ENCODE data around the gene XIRP2. TPM values are rescaled to one million over a fixed set of nuclear protein-coding genes. Genes with fewer than 3 reads are reported as not detected.

Gene XIRP2
- total and polyA plus RNA-seq, 10 of the 15 experiments (the other 5 are each of a cell fraction or from before 2014, with no cell fraction given) = 0.03 TPM; not detected in 9

DNA sequence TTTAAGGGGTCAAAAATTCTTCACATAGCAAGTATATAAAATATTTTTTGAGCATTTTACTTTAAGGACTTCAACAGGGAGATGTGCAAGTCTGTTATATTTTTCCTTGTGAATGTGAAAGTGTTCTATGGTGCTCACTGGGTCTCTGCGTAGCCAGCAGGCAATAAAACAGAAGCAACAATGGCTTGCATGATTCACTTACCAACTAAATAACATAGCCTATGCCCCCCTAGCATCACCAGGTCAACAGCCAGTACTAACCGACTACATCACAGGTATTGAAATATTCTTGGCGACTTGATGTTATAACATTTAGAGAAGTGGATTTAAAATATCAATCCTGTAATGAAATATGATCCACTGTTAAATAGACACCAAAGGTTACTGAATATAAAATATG is 398.9 kb downstream of the XIRP2 start (continued):
- TF ChIP-seq, protein P1, sequence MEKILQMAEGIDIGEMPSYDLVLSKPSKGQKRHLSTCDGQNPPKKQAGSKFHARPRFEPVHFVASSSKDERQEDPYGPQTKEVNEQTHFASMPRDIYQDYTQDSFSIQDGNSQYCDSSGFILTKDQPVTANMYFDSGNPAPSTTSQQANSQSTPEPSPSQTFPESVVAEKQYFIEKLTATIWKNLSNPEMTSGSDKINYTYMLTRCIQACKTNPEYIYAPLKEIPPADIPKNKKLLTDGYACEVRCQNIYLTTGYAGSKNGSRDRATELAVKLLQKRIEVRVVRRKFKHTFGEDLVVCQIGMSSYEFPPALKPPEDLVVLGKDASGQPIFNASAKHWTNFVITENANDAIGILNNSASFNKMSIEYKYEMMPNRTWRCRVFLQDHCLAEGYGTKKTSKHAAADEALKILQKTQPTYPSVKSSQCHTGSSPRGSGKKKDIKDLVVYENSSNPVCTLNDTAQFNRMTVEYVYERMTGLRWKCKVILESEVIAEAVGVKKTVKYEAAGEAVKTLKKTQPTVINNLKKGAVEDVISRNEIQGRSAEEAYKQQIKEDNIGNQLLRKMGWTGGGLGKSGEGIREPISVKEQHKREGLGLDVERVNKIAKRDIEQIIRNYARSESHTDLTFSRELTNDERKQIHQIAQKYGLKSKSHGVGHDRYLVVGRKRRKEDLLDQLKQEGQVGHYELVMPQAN (conservative IDR thresholded peaks at IDR 0.05) = no peak
- TF ChIP-seq, protein P2, sequence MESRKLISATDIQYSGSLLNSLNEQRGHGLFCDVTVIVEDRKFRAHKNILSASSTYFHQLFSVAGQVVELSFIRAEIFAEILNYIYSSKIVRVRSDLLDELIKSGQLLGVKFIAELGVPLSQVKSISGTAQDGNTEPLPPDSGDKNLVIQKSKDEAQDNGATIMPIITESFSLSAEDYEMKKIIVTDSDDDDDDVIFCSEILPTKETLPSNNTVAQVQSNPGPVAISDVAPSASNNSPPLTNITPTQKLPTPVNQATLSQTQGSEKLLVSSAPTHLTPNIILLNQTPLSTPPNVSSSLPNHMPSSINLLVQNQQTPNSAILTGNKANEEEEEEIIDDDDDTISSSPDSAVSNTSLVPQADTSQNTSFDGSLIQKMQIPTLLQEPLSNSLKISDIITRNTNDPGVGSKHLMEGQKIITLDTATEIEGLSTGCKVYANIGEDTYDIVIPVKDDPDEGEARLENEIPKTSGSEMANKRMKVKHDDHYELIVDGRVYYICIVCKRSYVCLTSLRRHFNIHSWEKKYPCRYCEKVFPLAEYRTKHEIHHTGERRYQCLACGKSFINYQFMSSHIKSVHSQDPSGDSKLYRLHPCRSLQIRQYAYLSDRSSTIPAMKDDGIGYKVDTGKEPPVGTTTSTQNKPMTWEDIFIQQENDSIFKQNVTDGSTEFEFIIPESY (IDR thresholded peaks at IDR 0.05) = no peak
- TF ChIP-seq, protein P3, sequence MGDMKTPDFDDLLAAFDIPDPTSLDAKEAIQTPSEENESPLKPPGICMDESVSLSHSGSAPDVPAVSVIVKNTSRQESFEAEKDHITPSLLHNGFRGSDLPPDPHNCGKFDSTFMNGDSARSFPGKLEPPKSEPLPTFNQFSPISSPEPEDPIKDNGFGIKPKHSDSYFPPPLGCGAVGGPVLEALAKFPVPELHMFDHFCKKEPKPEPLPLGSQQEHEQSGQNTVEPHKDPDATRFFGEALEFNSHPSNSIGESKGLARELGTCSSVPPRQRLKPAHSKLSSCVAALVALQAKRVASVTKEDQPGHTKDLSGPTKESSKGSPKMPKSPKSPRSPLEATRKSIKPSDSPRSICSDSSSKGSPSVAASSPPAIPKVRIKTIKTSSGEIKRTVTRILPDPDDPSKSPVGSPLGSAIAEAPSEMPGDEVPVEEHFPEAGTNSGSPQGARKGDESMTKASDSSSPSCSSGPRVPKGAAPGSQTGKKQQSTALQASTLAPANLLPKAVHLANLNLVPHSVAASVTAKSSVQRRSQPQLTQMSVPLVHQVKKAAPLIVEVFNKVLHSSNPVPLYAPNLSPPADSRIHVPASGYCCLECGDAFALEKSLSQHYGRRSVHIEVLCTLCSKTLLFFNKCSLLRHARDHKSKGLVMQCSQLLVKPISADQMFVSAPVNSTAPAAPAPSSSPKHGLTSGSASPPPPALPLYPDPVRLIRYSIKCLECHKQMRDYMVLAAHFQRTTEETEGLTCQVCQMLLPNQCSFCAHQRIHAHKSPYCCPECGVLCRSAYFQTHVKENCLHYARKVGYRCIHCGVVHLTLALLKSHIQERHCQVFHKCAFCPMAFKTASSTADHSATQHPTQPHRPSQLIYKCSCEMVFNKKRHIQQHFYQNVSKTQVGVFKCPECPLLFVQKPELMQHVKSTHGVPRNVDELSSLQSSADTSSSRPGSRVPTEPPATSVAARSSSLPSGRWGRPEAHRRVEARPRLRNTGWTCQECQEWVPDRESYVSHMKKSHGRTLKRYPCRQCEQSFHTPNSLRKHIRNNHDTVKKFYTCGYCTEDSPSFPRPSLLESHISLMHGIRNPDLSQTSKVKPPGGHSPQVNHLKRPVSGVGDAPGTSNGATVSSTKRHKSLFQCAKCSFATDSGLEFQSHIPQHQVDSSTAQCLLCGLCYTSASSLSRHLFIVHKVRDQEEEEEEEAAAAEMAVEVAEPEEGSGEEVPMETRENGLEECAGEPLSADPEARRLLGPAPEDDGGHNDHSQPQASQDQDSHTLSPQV (IDR thresholded peaks at IDR 0.05) = no peak
- TF ChIP-seq RUNX3 (IDR thresholded peaks at IDR 0.05; ENCODE audit: low read length) = no peak
- TF ChIP-seq JUND (IDR thresholded peaks at IDR 0.05; ENCODE audit: low read depth, low read length) = no peak
- no peak for TF ChIP-seq MTA3 (IDR thresholded peaks at IDR 0.05; ENCODE audit: borderline replicate concordance, low read length)
- no peak for TF ChIP-seq SUPT20H (IDR thresholded peaks at IDR 0.05; ENCODE audit: borderline replicate concordance, control insufficient read depth, low read depth, low read length)
